ENCODE data around the gene INTS11. TPM values are rescaled to one million over a fixed set of nuclear protein-coding genes. Genes with fewer than 3 reads are reported as not detected.
"Not testable (repeated sequence)": the region's sequence is repeated elsewhere in the genome, so short reads cannot be mapped to it uniquely, and the experiment has no call there.

The INTS11 gene
- polyA plus RNA-seq, 1 experiment: 95.8 TPM

GRCh38 chr1:1318131-1318652 lies 6.3 kb downstream of the INTS11 start:
- Histone ChIP-seq H3K4me3 (ENCODE audit: low read depth, low read length) (no peak overlapping the region), H3K36me3 (ENCODE audit: control insufficient read depth, insufficient read depth, low read length) (peaks cover 34% of the 10 kb centered on the region), H3K27me3 (ENCODE audit: control insufficient read depth, insufficient read depth, low read length) (no peaks in the 10 kb centered on the region)
- peak; percentile 83 for DNase-seq (ENCODE audit: low read depth)
- TF ChIP-seq CTCF (IDR thresholded peaks at IDR 0.05; ENCODE audit: insufficient read depth, low read depth, low read length): no peak
- POLR2A ChIA-PET: interaction anchor here (0.5 to 0.7 kb wide), 3 partner anchors 57 to 334 kb away, joined by 3 to 15 read pairs (median 6); partner anchors contain the start of gene AURKAIP1
- CTCF ChIA-PET: interaction anchor here (1.1 to 1.3 kb wide), 2 partner anchors 53 to 54 kb away, joined by 3 to 4 read pairs; no protein-coding TSS in a partner anchor

GRCh38 chr1:1317420-1317819 lies 7.0 kb downstream of the INTS11 start:
- DNase-seq (ENCODE audit: low read depth): no peak
- H3K27me3 ChIP-seq (ENCODE audit: control insufficient read depth, insufficient read depth, low read length): no peaks in the 10 kb centered on the region
- H3K36me3 ChIP-seq (ENCODE audit: control insufficient read depth, insufficient read depth, low read length): peaks cover 41% of the 10 kb centered on the region
- no peak overlapping the region for H3K4me3 ChIP-seq (ENCODE audit: low read depth, low read length)
- POLR2A ChIA-PET: no interaction called here
- no peak for TF ChIP-seq CTCF (IDR thresholded peaks at IDR 0.05; ENCODE audit: insufficient read depth, low read depth, low read length)
- CTCF ChIA-PET: no interaction called here

- DNase-seq (ENCODE audit: low read depth); H3K4me3 ChIP-seq (ENCODE audit: low read depth, low read length); POLR2A ChIA-PET; CTCF ChIA-PET; H3K27me3 ChIP-seq (ENCODE audit: control insufficient read depth, insufficient read depth, low read length): not testable (repeated sequence)
- H3K36me3 ChIP-seq (ENCODE audit: control insufficient read depth, insufficient read depth, low read length): peaks cover 46% of the 10 kb centered on the region
Observed at GRCh38 chr1:1316199-1316598, 8.3 kb downstream of the INTS11 start.

- ChIA-PET POLR2A (no interaction called here), CTCF (no interaction called here)
- no peak for TF ChIP-seq CTCF (IDR thresholded peaks at IDR 0.05; ENCODE audit: insufficient read depth, low read depth, low read length)
- H3K4me3 ChIP-seq (ENCODE audit: low read depth, low read length): no peak overlapping the region
- H3K27me3 ChIP-seq (ENCODE audit: control insufficient read depth, insufficient read depth, low read length): no peaks in the 10 kb centered on the region
- H3K36me3 ChIP-seq (ENCODE audit: control insufficient read depth, insufficient read depth, low read length): peaks cover 44% of the 10 kb centered on the region
- no peak for DNase-seq (ENCODE audit: low read depth)
Observed at GRCh38 chr1:1315435-1315954, 9.0 kb downstream of the INTS11 start.

GRCh38 chr1:1314678-1315335 lies 9.7 kb downstream of the INTS11 start:
- POLR2A ChIA-PET: no interaction called here
- Histone ChIP-seq H3K27me3 (ENCODE audit: control insufficient read depth, insufficient read depth, low read length) (no peaks in the 10 kb centered on the region), H3K36me3 (ENCODE audit: control insufficient read depth, insufficient read depth, low read length) (peaks cover 45% of the 10 kb centered on the region), H3K4me3 (ENCODE audit: low read depth, low read length) (no peak overlapping the region)
- CTCF ChIA-PET: no interaction called here
- no peak for DNase-seq (ENCODE audit: low read depth)
- no peak for TF ChIP-seq CTCF (IDR thresholded peaks at IDR 0.05; ENCODE audit: insufficient read depth, low read depth, low read length)
